Skeletal muscle tissue (tissue), 4 donors: ENCODE results near the gene SGO2. TPM values are rescaled to one million over a fixed set of nuclear protein-coding genes. Genes with fewer than 3 reads are reported as not detected.
"Not testable (repeated sequence)": the region's sequence is repeated elsewhere in the genome, so short reads cannot be mapped to it uniquely, and the experiment has no call there.

Experiments used
- H3K27ac ChIP-seq: one replicate; pipeline ENCODE4 v1.7.0; 2013; ENCODE audit warnings: mild to moderate bottlenecking, low read depth, low read length, inconsistent platforms
- H3K27me3 ChIP-seq, 3 donors: one replicate each; pipeline ENCODE4 v1.7.0; 2013; ENCODE audit warnings: low read length in 3 of 3; ENCODE audit not compliant: control insufficient read depth in 3 of 3, insufficient read depth in 3 of 3
- H3K36me3 ChIP-seq, 3 donors: one replicate each; pipeline ENCODE4 v1.7.0; 2013; ENCODE audit warnings: low read length in 3 of 3; ENCODE audit not compliant: control insufficient read depth in 3 of 3, insufficient read depth in 3 of 3
- H3K4me1 ChIP-seq, 3 donors: one replicate each; pipeline ENCODE4 v1.7.0; 2013; ENCODE audit warnings: low read length in 3 of 3, mild to moderate bottlenecking in 3 of 3; ENCODE audit not compliant: control insufficient read depth in 3 of 3, insufficient read depth in 3 of 3
- H3K4me3 ChIP-seq, 3 donors: one replicate each; pipeline ENCODE4 v1.7.0; 2013; ENCODE audit warnings: low read length in 3 of 3
- H3K9ac ChIP-seq, 3 donors: one replicate each; pipeline ENCODE4 v1.7.0; 2013; ENCODE audit warnings: low read length in 3 of 3, mild to moderate bottlenecking in 3 of 3, moderate library complexity in 2 of 3, low read depth in 1 of 3
- H3K9me3 ChIP-seq, 3 donors: one replicate each; pipeline ENCODE4 v1.7.0; 2013; ENCODE audit warnings: low read length in 3 of 3; ENCODE audit not compliant: control insufficient read depth in 3 of 3
- total RNA-seq: library from RNA; depleted of rRNA; stranded (reverse); fragments of >200 nt; gene quantifications from one replicate; pipeline ENCODE4 v1.2.3, GENCODE V29; 2014
- donor health status: Osteomylitis.

SGO2 gene
- total RNA-seq, 1 donor from 2014 or later: 1.0 TPM

- Histone ChIP-seq H3K9me3 (no peaks in the 10 kb centered on the region), H3K4me3 (no peak overlapping the region), H3K4me1 (no peaks in the 10 kb centered on the region), H3K36me3 (no peaks in the 10 kb centered on the region), H3K27me3 (no peaks in the 10 kb centered on the region), H3K9ac (no peak overlapping the region), H3K27ac (no peak overlapping the region)
Measured at GRCh38 chr2:200540793-200541192, 14.8 kb downstream of the SGO2 start.

DNA sequence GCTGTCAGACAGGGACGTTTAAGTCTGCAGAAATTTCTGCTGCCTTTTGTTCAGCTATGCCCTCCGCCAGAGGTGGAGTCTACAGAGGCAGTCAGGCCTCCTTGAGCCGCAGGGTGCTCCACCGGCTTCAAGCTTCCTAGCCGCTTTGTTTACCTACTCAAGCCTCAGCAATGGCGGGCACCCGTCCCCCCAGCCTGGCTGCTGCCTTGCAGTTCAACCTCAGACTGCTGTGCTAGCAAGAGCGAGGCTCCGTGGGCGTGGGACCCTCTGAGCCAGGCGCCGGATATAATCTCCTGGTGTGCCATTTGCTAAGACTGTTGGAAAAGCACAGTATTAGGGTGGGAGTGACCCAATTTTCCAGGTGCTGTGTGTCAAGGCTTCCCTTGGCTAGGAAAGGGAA lies 40.6 kb downstream of the SGO2 start:
- H3K4me3 ChIP-seq, H3K27me3 ChIP-seq, H3K9ac ChIP-seq, H3K4me1 ChIP-seq, H3K27ac ChIP-seq, H3K36me3 ChIP-seq, H3K9me3 ChIP-seq: not testable (repeated sequence)

GRCh38 chr2:200567932-200568331 lies 41.9 kb downstream of the SGO2 start:
- no peak overlapping the region for H3K9ac ChIP-seq
- no peaks in the 10 kb centered on the region for H3K4me1 ChIP-seq
- H3K36me3 ChIP-seq: no peaks in the 10 kb centered on the region
- H3K27me3 ChIP-seq: no peaks in the 10 kb centered on the region
- H3K9me3 ChIP-seq: no peaks in the 10 kb centered on the region
- H3K27ac ChIP-seq: no peak overlapping the region
- no peak overlapping the region for H3K4me3 ChIP-seq

DNA sequence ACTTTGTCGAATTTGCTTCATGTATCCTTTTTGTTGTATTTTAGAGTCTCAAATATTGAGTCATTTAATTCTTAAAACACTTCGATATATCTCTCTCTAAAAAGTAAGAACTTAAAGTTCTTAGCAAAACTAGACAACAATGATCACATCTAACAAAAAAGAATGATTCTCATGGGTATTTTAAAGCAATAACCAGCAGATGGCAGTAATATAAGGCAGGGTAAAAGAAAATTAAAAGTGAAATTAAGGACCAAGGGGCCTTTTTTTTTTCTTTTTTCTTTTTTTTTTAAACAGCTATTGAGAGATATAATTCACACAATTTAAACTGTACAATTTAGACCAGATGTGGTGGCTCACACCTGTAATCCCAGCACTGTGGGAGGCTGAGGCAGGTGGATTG lies 50.0 kb downstream of the SGO2 start:
- H3K27ac ChIP-seq: no peak overlapping the region
- H3K27me3 ChIP-seq: no peaks in the 10 kb centered on the region
- no peak overlapping the region for H3K9ac ChIP-seq
- H3K36me3 ChIP-seq: no peaks in the 10 kb centered on the region
- H3K4me1 ChIP-seq: no peaks in the 10 kb centered on the region
- H3K9me3 ChIP-seq: no peaks in the 10 kb centered on the region
- no peak overlapping the region for H3K4me3 ChIP-seq

DNA sequence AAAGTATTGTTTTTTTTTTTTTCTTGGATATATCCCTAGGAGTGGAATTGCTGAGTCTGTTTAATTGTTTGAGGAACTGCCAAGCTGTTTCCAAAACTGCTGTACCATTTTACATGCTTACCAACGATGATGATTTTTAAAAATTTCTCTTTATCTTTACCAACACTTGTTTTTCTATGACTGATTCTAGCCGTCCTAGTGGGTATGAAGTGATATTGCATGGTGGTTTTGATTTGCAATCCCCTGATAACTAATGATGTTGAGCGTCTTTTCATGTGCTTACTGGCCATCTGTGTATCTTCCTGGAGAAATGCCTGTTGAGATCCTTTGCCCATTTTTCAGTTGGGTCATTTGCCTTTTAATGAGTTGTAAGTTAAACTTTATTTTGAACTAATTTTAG lies 51.0 kb downstream of the SGO2 start:
- H3K4me1 ChIP-seq: no peaks in the 10 kb centered on the region
- no peaks in the 10 kb centered on the region for H3K27me3 ChIP-seq
- H3K36me3 ChIP-seq: no peaks in the 10 kb centered on the region
- no peak overlapping the region for H3K9ac ChIP-seq
- H3K27ac ChIP-seq: no peak overlapping the region
- no peaks in the 10 kb centered on the region for H3K9me3 ChIP-seq
- H3K4me3 ChIP-seq: no peak overlapping the region

GRCh38 chr2:200578778-200579177 lies 52.8 kb downstream of the SGO2 start:
- no peak overlapping the region for H3K9ac ChIP-seq
- no peak overlapping the region for H3K27ac ChIP-seq
- no peaks in the 10 kb centered on the region for H3K36me3 ChIP-seq
- no peaks in the 10 kb centered on the region for H3K27me3 ChIP-seq
- H3K4me3 ChIP-seq: no peak overlapping the region
- H3K4me1 ChIP-seq: no peaks in the 10 kb centered on the region
- no peaks in the 10 kb centered on the region for H3K9me3 ChIP-seq

DNA sequence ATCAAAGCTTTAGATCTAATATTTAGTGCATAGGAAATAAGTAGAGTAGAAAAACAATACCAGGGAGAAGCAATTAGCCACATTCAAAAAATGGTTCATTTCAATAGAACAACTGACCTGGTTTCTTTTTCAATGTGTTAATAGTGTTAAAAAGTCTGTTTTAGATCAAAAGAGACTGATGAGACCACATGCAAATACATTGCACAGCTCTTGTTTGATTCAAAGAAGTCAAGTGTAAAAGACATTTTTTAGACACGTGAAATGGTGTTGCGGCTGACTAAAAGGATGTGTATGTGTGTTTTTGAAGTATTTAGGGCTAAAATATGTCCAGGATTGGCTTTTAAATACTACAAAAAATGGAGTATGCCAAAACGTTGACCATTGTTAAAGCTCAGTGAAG lies 58.6 kb downstream of the SGO2 start:
- no peak overlapping the region for H3K9ac ChIP-seq
- H3K4me1 ChIP-seq: peaks cover 5 to 11% (median 10%) of the 10 kb centered on the region in 3 donors
- no peak overlapping the region for H3K27ac ChIP-seq
- H3K9me3 ChIP-seq: no peaks in the 10 kb centered on the region
- H3K4me3 ChIP-seq: no peak overlapping the region
- no peaks in the 10 kb centered on the region for H3K27me3 ChIP-seq
- H3K36me3 ChIP-seq: no peaks in the 10 kb centered on the region

DNA sequence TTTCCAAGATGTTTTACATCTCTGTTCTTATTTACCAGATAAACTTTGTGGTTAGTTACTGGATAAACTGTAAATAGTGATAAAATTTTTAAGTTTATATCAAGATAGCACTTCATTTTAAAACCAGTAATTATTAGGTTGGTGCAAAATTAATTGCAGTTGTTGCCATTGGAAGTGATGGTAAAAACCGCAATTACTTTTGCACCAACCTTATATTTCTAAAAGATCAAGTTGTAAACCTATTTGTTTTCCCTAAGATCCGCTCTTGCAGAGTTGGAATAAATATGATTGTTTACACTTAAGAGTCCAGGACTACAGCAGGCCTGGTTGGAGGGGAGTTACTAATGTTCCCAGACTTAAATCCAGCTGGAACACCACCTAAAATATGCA lies 59.3 kb downstream of the SGO2 start:
- no peak overlapping the region for H3K27ac ChIP-seq
- H3K9me3 ChIP-seq: no peaks in the 10 kb centered on the region
- peak overlapping the region in 2 of 3 donors; percentile 59 to 72 for H3K9ac ChIP-seq
- peaks cover 10 to 11% (median 10%) of the 10 kb centered on the region in 3 donors for H3K4me1 ChIP-seq
- H3K36me3 ChIP-seq: no peaks in the 10 kb centered on the region
- H3K27me3 ChIP-seq: no peaks in the 10 kb centered on the region
- H3K4me3 ChIP-seq: peak overlapping the region; percentile 49 to 79 (median 78)

- H3K36me3 ChIP-seq: no peaks in the 10 kb centered on the region
- H3K4me3 ChIP-seq: peak within 1 kb of the TSS; percentile 49 to 79 (median 78)
- H3K4me1 ChIP-seq: peaks cover 10 to 11% (median 10%) of the 10 kb centered on the region in 3 donors
- H3K27ac ChIP-seq: peak within 1 kb of the TSS; percentile 44
- peak within 1 kb of the TSS; percentile 57 to 72 (median 59) for H3K9ac ChIP-seq
- no peaks in the 10 kb centered on the region for H3K9me3 ChIP-seq
- H3K27me3 ChIP-seq: no peaks in the 10 kb centered on the region
Measured at GRCh38 chr2:200585730-200586643, 60.0 kb downstream of the SGO2 start, which contains the start of gene AOX1. AOX1 (plus strand) TSS chr2:200586014; CDS start chr2:200586109, 95 bp downstream.

DNA sequence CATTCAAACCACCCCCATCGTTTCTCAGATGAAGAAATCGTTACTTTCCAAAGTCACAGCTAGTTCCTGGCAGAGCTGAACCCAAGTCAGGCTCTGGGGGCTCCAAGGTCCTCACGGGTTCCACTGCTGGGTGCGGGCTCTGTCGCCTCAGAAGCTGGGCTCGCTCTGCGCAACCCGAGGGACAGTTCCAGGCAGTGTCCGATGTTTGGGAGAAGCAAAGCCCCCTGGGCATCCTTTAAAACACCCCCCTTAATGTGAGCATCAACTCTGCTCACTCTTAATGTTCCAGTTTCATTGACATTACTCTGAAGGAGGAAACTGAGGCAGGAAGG lies 60.6 kb downstream of the SGO2 start:
- H3K4me3 ChIP-seq: peak overlapping the region; percentile 49 to 79 (median 78)
- H3K9me3 ChIP-seq: no peaks in the 10 kb centered on the region
- no peaks in the 10 kb centered on the region for H3K27me3 ChIP-seq
- peaks cover 10 to 11% (median 10%) of the 10 kb centered on the region in 3 donors for H3K4me1 ChIP-seq
- H3K27ac ChIP-seq: peak overlapping the region; percentile 44
- H3K9ac ChIP-seq: peak overlapping the region; percentile 57 to 72 (median 59)
- no peaks in the 10 kb centered on the region for H3K36me3 ChIP-seq
